Measurements from ENCODE around the gene C16orf54. TPM values are rescaled to one million over a fixed set of nuclear protein-coding genes. Genes with fewer than 3 reads are reported as not detected.

The C16orf54 gene
- total and polyA plus RNA-seq, 2 donors (not counting 3 experiments of a cell fraction or from before 2014, with no cell fraction given): not detected

DNA sequence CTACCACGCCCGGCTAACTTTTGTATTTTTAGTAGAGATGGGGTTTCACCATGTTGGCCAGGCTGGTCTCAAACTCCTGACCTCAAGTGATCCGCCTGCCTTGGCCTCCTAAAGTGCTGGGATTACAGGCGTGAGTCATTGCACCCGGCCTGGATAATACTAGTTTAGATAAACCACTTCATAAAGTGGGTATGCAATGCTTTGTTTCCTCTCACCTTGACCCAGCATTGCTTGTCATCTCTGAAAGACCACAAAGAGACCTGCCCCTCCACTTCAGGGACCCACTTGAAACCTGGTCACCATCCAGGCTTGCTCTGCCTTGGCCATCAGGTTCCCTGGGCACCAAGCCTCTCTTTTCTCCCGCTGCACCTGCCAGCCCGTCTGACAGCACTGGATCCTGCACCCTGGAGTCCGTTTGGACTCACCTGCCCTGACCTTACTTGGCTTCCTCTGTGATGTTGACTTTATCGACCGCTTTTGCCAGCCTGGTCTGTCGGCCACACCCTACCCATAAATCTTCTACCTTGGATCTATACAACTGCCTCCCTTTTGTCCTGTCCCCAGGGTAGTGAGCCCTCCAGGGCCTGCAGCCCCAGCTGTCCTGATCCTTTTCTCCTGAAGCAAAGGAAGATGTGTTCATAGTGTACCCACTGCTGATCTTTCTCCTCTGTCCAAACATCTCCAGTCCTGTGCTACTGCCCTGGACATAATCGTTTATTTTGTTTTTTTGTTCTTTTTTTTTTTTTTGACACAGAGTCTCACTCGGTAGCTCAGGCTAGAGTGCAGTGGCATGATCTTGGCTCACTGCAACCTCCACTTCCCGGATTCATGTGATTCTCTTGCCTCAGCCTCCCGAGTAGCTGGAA, 19.6 kb upstream of the C16orf54 start:
- no TSS peak for BruUV-seq (replicated peaks)
- ChIA-PET POLR2A (no interaction called here), CTCF (interaction anchor here (0.8 to 4.0 kb wide), 3 partner anchors 19 to 65 kb away, joined by 4 to 26 read pairs (median 4); partner anchors contain the start of gene KIF22)
- H3K4me3 ChIP-seq (replicated peaks in 1 of 3; ENCODE audit: insufficient read depth in 1 of 3, low read depth in 1 of 3, low read length in 3 of 3): no peak overlapping the region
- no peak overlapping the region for H3K27ac ChIP-seq (ENCODE audit: insufficient read depth, low read depth, low read length)
- FAIRE-seq (no peak), DNase-seq (ENCODE audit: low read depth, low spot score) (no peak)
- dilution Hi-C loops (cut with MboI; ENCODE audit: extremely low pct_ligation_motif_present, low sequenced_read_pairs): no loop called here
- no peak overlapping the region for H3K9ac ChIP-seq (replicated peaks; ENCODE audit: extremely low read depth, insufficient read depth, low read length)
- TF ChIP-seq POLR2AphosphoS5 (IDR thresholded peaks at IDR 0.05; ENCODE audit: insufficient read depth, low read depth, low read length) (no peak), MYC (IDR thresholded peaks at IDR 0.05; ENCODE audit: low read depth, low read length) (no peak), POLR2A (IDR thresholded peaks at IDR 0.05; ENCODE audit: low read depth, low read length) (no peak), GATA2 (IDR thresholded peaks at IDR 0.05; ENCODE audit: insufficient read depth, insufficient read length, low read depth, low read length) (no peak), EZH2 (IDR thresholded peaks at IDR 0.05; ENCODE audit: borderline replicate concordance, low read depth, low read length, severe bottlenecking) (no peak), FOS (IDR thresholded peaks at IDR 0.05; ENCODE audit: borderline replicate concordance, insufficient read depth, low read length) (no peak)
- TF ChIP-seq, protein P1, sequence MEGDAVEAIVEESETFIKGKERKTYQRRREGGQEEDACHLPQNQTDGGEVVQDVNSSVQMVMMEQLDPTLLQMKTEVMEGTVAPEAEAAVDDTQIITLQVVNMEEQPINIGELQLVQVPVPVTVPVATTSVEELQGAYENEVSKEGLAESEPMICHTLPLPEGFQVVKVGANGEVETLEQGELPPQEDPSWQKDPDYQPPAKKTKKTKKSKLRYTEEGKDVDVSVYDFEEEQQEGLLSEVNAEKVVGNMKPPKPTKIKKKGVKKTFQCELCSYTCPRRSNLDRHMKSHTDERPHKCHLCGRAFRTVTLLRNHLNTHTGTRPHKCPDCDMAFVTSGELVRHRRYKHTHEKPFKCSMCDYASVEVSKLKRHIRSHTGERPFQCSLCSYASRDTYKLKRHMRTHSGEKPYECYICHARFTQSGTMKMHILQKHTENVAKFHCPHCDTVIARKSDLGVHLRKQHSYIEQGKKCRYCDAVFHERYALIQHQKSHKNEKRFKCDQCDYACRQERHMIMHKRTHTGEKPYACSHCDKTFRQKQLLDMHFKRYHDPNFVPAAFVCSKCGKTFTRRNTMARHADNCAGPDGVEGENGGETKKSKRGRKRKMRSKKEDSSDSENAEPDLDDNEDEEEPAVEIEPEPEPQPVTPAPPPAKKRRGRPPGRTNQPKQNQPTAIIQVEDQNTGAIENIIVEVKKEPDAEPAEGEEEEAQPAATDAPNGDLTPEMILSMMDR (IDR thresholded peaks at IDR 0.05; ENCODE audit: extremely low read depth in 1 of 2, insufficient read depth in 1 of 2, low read depth in 1 of 2, low read length in 2 of 2): no peak
- TF ChIP-seq, protein P2, sequence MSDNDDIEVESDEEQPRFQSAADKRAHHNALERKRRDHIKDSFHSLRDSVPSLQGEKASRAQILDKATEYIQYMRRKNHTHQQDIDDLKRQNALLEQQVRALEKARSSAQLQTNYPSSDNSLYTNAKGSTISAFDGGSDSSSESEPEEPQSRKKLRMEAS (IDR thresholded peaks at IDR 0.05; ENCODE audit: insufficient read depth, insufficient read length): no peak
- no peaks in the 10 kb centered on the region for H3K79me2 ChIP-seq (ENCODE audit: control insufficient read depth, insufficient read depth, low read length)
- no peaks in the 10 kb centered on the region for H3K9me3 ChIP-seq (replicated peaks; ENCODE audit: control insufficient read depth, insufficient read depth, low read length)
- H3K9me1 ChIP-seq (replicated peaks; ENCODE audit: control insufficient read depth, extremely low read depth, insufficient read depth, low read length): no peaks in the 10 kb centered on the region
- no peaks in the 10 kb centered on the region for H3K36me3 ChIP-seq (ENCODE audit: control insufficient read depth in 2 of 2, extremely low read depth in 1 of 2, insufficient read depth in 2 of 2, low read length in 2 of 2)
- no peaks in the 10 kb centered on the region for H4K20me1 ChIP-seq (replicated peaks; ENCODE audit: control insufficient read depth, extremely low read depth, insufficient read depth, low read length)
- no peak overlapping the region for H3K4me2 ChIP-seq (ENCODE audit: insufficient read depth, low read length)
- no peak overlapping the region for H2AFZ ChIP-seq (ENCODE audit: low read depth, low read length)
- no peaks in the 10 kb centered on the region for H3K27me3 ChIP-seq (ENCODE audit: control insufficient read depth in 2 of 2, insufficient read depth in 2 of 2, low read length in 2 of 2)
- H3K4me1 ChIP-seq (ENCODE audit: control insufficient read depth, extremely low read depth, insufficient read depth, low read length): no peaks in the 10 kb centered on the region
- intact Hi-C loops (cut with micrococcal nuclease): no loop called here
